Osteocyte (in vitro differentiated cells): Measurements from ENCODE around the gene USH1C. TPM values are rescaled to one million over a fixed set of nuclear protein-coding genes. Genes with fewer than 3 reads are reported as not detected.

Experiments used
- DNase-seq: peaks from one replicate; pipeline ENCODE4 v3.0.0; 2021; ENCODE audit warnings: mixed read lengths; ENCODE audit not compliant: unreplicated experiment; ENCODE audit errors: extremely low spot score
- H3K27ac Mint-ChIP-seq: one replicate; pipeline ENCODE4 v1.8.0; 2021; ENCODE audit warnings: mild to moderate bottlenecking, mixed read lengths; ENCODE audit not compliant: unreplicated experiment
- H3K27me3 Mint-ChIP-seq: one replicate; pipeline ENCODE4 v1.8.0; 2021; ENCODE audit warnings: mixed read lengths; ENCODE audit not compliant: unreplicated experiment
- H3K36me3 Mint-ChIP-seq: one replicate; pipeline ENCODE4 v1.8.0; 2021; ENCODE audit warnings: mixed read lengths; ENCODE audit not compliant: unreplicated experiment
- H3K4me1 Mint-ChIP-seq: one replicate; pipeline ENCODE4 v1.8.0; 2021; ENCODE audit warnings: mixed read lengths; ENCODE audit not compliant: unreplicated experiment
- H3K4me3 Mint-ChIP-seq: one replicate; pipeline ENCODE4 v1.8.0; 2021; ENCODE audit warnings: mild to moderate bottlenecking, moderate library complexity, mixed read lengths; ENCODE audit not compliant: unreplicated experiment
- H3K9me3 Mint-ChIP-seq: one replicate; pipeline ENCODE4 v1.8.0; 2021; ENCODE audit warnings: mixed read lengths; ENCODE audit not compliant: unreplicated experiment
- total RNA-seq: library from RNA; stranded (reverse); gene quantifications from 2 replicates; pipeline ENCODE4 v1.2.1, GENCODE V29; 2021
- TF ChIP-seq, protein P1 (sequence below): fragments of 200-600 bp; sonication (generic); IDR thresholded peaks from 2 replicates; pipeline ENCODE4 v1.5.0; 2021; ENCODE audit warnings: antibody characterized with exemption, mild to moderate bottlenecking, moderate library complexity

Gene USH1C
- total RNA-seq, 1 donor from 2014 or later: not detected

DNA sequence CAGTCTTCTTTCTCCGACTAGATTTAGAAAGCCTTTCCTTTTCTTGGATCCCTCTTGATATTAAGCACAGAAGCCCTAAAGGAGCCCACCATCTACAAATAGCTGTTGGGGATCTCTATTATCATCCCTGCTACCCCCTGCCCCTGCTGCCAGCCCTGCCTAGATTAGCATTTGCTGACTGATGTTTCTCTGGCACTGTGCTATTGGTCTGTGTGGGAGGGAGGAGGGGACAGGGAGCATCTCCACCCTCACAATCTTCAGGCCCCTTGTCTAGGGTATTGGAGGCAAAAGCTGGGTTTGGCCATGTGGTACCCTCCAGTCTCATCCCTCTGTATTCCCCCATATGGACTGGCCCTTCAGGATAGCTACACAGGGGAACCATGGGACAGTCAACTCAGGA lies 6.2 kb downstream of the USH1C start:
- DNase-seq: no peak
- no peaks in the 10 kb centered on the region for H3K9me3 Mint-ChIP-seq
- no peak overlapping the region for H3K27ac Mint-ChIP-seq
- peaks cover 54% of the 10 kb centered on the region for H3K27me3 Mint-ChIP-seq
- TF ChIP-seq, protein P1, sequence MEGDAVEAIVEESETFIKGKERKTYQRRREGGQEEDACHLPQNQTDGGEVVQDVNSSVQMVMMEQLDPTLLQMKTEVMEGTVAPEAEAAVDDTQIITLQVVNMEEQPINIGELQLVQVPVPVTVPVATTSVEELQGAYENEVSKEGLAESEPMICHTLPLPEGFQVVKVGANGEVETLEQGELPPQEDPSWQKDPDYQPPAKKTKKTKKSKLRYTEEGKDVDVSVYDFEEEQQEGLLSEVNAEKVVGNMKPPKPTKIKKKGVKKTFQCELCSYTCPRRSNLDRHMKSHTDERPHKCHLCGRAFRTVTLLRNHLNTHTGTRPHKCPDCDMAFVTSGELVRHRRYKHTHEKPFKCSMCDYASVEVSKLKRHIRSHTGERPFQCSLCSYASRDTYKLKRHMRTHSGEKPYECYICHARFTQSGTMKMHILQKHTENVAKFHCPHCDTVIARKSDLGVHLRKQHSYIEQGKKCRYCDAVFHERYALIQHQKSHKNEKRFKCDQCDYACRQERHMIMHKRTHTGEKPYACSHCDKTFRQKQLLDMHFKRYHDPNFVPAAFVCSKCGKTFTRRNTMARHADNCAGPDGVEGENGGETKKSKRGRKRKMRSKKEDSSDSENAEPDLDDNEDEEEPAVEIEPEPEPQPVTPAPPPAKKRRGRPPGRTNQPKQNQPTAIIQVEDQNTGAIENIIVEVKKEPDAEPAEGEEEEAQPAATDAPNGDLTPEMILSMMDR: no peak
- no peaks in the 10 kb centered on the region for H3K4me1 Mint-ChIP-seq
- H3K36me3 Mint-ChIP-seq: no peaks in the 10 kb centered on the region
- no peak overlapping the region for H3K4me3 Mint-ChIP-seq

DNA sequence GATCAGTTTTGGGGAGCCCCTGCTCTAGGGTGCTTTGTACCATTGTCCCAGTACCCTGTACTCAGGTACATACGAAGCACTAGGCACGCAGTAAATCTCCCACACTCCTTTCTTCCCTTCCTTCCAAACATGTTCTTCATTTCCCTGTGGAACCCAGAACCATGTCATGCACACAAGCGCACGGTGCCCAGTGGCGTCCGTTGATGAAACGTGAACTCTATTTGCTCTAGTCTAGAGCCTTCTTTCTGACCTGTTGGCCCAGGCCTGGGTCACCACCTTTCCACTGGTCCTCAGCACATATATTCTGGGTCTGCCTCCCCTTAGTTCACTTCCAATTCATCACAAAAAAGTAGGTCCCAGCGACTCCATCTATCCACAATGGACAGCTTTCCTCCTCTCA lies 7.0 kb downstream of the USH1C start:
- no peak for DNase-seq
- Mint-ChIP-seq H3K4me1 (no peaks in the 10 kb centered on the region), H3K36me3 (no peaks in the 10 kb centered on the region), H3K9me3 (no peaks in the 10 kb centered on the region), H3K27ac (no peak overlapping the region), H3K27me3 (peaks cover 54% of the 10 kb centered on the region), H3K4me3 (no peak overlapping the region)
- TF ChIP-seq, protein P1: no peak

DNA sequence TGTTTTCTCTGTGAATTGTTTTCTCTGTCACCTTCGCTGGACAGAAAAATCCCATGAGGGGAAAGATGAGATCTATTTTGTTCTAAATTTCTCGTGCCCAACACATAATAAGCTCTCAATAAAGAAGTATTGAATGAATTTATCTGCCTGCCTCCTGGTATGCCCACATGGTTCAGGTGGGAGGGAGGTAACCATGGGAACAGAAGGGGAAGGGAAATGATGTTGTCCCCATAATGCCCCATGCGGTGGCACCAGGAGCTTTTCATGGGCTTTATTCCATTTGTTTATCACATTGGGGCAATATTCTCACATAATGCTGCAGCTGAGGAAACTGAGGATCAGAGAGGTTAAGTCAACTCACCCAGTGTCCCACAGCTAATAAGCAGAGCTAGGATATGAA lies 8.7 kb downstream of the USH1C start:
- H3K27ac Mint-ChIP-seq: no peak overlapping the region
- H3K4me3 Mint-ChIP-seq: no peak overlapping the region
- no peaks in the 10 kb centered on the region for H3K36me3 Mint-ChIP-seq
- H3K27me3 Mint-ChIP-seq: peaks cover 54% of the 10 kb centered on the region
- no peaks in the 10 kb centered on the region for H3K4me1 Mint-ChIP-seq
- no peaks in the 10 kb centered on the region for H3K9me3 Mint-ChIP-seq
- no peak for DNase-seq
- TF ChIP-seq, protein P1: no peak

DNA sequence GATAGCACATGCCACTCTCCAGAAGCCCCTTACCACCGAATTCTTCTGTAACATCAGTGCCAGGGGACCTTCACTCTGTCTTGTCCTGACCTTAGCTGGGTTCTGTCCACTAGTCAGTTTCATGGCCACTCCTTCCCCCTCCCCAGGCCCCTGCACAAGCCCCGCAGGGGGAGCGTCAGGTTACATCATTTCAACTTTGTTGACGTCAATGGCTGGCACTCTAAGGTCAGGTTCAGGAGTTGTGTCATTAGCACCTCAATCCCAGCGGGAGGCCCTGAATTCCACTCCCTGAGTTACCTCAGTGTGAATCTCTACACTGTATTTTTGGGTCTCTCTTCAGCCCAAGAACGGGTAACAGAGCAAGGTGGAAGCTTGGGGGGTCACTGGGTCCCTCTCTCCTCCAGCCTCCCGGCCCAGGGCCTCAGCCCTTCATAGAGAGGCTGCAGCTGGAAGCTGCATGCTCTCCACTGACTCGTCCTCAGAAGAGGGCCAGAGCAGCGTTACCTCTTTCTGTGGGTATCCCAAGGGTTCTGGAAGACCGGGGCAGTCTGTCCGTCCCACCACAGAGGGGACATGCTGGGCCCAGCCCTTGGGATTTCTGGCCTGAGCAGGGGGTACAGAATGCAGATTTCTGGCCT lies 10.3 kb downstream of the USH1C start:
- no peak overlapping the region for H3K4me3 Mint-ChIP-seq
- TF ChIP-seq, protein P1: no peak
- H3K9me3 Mint-ChIP-seq: no peaks in the 10 kb centered on the region
- DNase-seq: no peak
- H3K4me1 Mint-ChIP-seq: no peaks in the 10 kb centered on the region
- peaks cover 60% of the 10 kb centered on the region for H3K27me3 Mint-ChIP-seq
- no peaks in the 10 kb centered on the region for H3K36me3 Mint-ChIP-seq
- H3K27ac Mint-ChIP-seq: no peak overlapping the region

DNA sequence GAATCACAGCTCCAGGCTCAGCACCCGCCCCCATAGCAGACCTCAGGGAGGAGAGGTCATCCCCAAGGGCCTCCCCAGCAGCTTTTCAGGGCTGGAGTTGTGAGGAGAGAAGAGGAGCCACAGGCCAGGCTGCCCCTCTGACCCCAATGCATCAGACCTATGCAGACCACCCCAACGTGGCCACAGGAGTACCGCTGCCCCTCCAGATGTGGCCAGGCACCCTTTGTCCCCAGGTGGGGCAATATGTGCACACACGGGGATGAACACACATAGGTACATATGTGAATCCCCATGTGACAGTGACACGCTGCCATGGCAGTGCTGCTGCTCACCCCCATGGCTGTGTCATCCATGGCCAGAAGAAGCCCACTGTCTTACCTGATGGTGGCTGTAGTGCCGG lies 10.9 kb downstream of the USH1C start:
- no peak for DNase-seq
- peaks cover 62% of the 10 kb centered on the region for H3K27me3 Mint-ChIP-seq

More for the DNA sequence above, 10.9 kb downstream of the USH1C start:
- TF ChIP-seq, protein P1: no peak
- H3K4me1 Mint-ChIP-seq: no peaks in the 10 kb centered on the region
- H3K4me3 Mint-ChIP-seq: no peak overlapping the region
- no peak overlapping the region for H3K27ac Mint-ChIP-seq
- H3K36me3 Mint-ChIP-seq: no peaks in the 10 kb centered on the region
- H3K9me3 Mint-ChIP-seq: no peaks in the 10 kb centered on the region
